HepG2 (cell line): ENCODE results near the gene TPM1. TPM values are rescaled to one million over a fixed set of nuclear protein-coding genes. Genes with fewer than 3 reads are reported as not detected.
A peak's percentile ranks its signal among the peaks of the same experiment; 100 is the strongest.

Source experiments
- FOXK2 ChIP-seq: fragments of 450-650 bp; IDR thresholded peaks from 2 replicates; pipeline ENCODE4 v1.6.1; 2016
- HOXD1 ChIP-seq: sonication (generic); formaldehyde crosslinking; IDR thresholded peaks from 2 replicates; pipeline ENCODE4 v1.5.0; 2020; ENCODE audit warnings: missing genetic modification reagents
- KDM2A ChIP-seq: sonication (generic); formaldehyde crosslinking; IDR thresholded peaks from 2 replicates; pipeline ENCODE4 v1.4.0; 2020; ENCODE audit warnings: low read depth, missing genetic modification reagents, borderline replicate concordance
- MEIS1 ChIP-seq: sonication (generic); formaldehyde crosslinking; IDR thresholded peaks from 2 replicates; pipeline ENCODE4 v1.9.0; 2021; ENCODE audit warnings: mild to moderate bottlenecking, missing genetic modification reagents, moderate library complexity, borderline replicate concordance
- MXD4 ChIP-seq: IDR thresholded peaks from 2 replicates; pipeline ENCODE4 v1.6.1; 2016; ENCODE audit warnings: mild to moderate bottlenecking, missing biosample characterization, missing genetic modification reagents
- RORA ChIP-seq: sonication (generic); formaldehyde crosslinking; IDR thresholded peaks from 2 replicates; pipeline ENCODE4 v1.5.0; 2020; ENCODE audit warnings: mild to moderate bottlenecking, missing genetic modification reagents, moderate library complexity
- TFDP1 ChIP-seq: IDR thresholded peaks from 2 replicates; pipeline ENCODE4 v1.6.1; 2016; ENCODE audit warnings: missing compliant biosample characterization, missing genetic modification reagents, borderline replicate concordance
- ZBTB37 ChIP-seq: sonication (generic); formaldehyde crosslinking; IDR thresholded peaks from 2 replicates; pipeline ENCODE4 v1.4.0; 2020; ENCODE audit warnings: mild to moderate bottlenecking, missing genetic modification reagents
- ZBTB4 ChIP-seq: sonication (generic); formaldehyde crosslinking; IDR thresholded peaks from 2 replicates; pipeline ENCODE4 v1.4.0; 2020; ENCODE audit warnings: missing genetic modification reagents, mild to moderate bottlenecking, borderline replicate concordance
- ZMYM4 ChIP-seq: sonication (generic); formaldehyde crosslinking; IDR thresholded peaks from 2 replicates; pipeline ENCODE4 v1.8.1; 2023; ENCODE audit warnings: mild to moderate bottlenecking, missing genetic modification reagents
- ZNF451 ChIP-seq: sonication (generic); formaldehyde crosslinking; IDR thresholded peaks from 2 replicates; pipeline ENCODE4 v1.5.0; 2020; ENCODE audit warnings: mild to moderate bottlenecking, missing genetic modification reagents
- ZNF563 ChIP-seq: sonication (generic); formaldehyde crosslinking; IDR thresholded peaks from 2 replicates; pipeline ENCODE4 v1.8.0; 2022; ENCODE audit warnings: mild to moderate bottlenecking, moderate library complexity, missing genetic modification reagents
- ZSCAN5A ChIP-seq: sonication (generic); formaldehyde crosslinking; IDR thresholded peaks from 2 replicates; pipeline ENCODE4 v1.8.0; 2022; ENCODE audit warnings: mild to moderate bottlenecking, missing genetic modification reagents, borderline replicate concordance
- polyA plus RNA-seq, 8 experiments: library from polyadenylated mRNA; depleted of rRNA in 3 of 8; stranded (reverse) in 7 of 8; unstranded in 1 of 8; fragments of >200 nt; fragmentation: Illumina TruSeq in 4 of 8; extraction: Trizol in 4 of 8; gene quantifications; 2 replicates each; pipeline versions ENCODE4 v1.2.1 to v1.2.3, GENCODE V29; 2011 to 2016; ENCODE audit warnings: low read depth in 4 of 8, missing spikeins in 1 of 8, mixed read lengths in 1 of 8; ENCODE audit not compliant: insufficient read depth in 1 of 8
- total RNA-seq, 5 experiments: library from RNA; depleted of rRNA; stranded (reverse); fragments of >200 nt; fragmentation: Illumina TruSeq; extraction: Trizol; gene quantifications; 2 replicates each; pipeline ENCODE4 v1.2.3, GENCODE V29; 2016; ENCODE audit warnings: low read depth in 1 of 5
- TF ChIP-seq, protein P1 (sequence below): sonication (generic); formaldehyde crosslinking; IDR thresholded peaks from 2 replicates; pipeline ENCODE4 v1.9.0; 2021; ENCODE audit warnings: missing genetic modification reagents, borderline replicate concordance
- TF ChIP-seq, protein P2 (sequence below), 2 experiments: sonication (generic) in 1 of 2; formaldehyde crosslinking in 1 of 2; IDR thresholded peaks; 2 replicates each; pipeline versions ENCODE4 v1.5.1 to v1.6.1; 2011 to 2020; ENCODE audit warnings: borderline replicate concordance in 1 of 2, low read depth in 1 of 2, low read length in 1 of 2, mild to moderate bottlenecking in 1 of 2, missing genetic modification reagents in 1 of 2, moderate library complexity in 1 of 2
- TF ChIP-seq, protein P3 (sequence below): sonication (generic); formaldehyde crosslinking; IDR thresholded peaks from 2 replicates; pipeline ENCODE4 v1.8.1; 2023; ENCODE audit warnings: mild to moderate bottlenecking, missing genetic modification reagents, borderline replicate concordance

Gene TPM1
- total and polyA plus RNA-seq, 2 of the 13 experiments (the other 11 are each of a cell fraction or from before 2014, with no cell fraction given): 98.9 to 109 TPM

GRCh38 chr15:63048115-63048775, 5.7 kb downstream of the TPM1 start (continued):
- TF ChIP-seq, protein P1, sequence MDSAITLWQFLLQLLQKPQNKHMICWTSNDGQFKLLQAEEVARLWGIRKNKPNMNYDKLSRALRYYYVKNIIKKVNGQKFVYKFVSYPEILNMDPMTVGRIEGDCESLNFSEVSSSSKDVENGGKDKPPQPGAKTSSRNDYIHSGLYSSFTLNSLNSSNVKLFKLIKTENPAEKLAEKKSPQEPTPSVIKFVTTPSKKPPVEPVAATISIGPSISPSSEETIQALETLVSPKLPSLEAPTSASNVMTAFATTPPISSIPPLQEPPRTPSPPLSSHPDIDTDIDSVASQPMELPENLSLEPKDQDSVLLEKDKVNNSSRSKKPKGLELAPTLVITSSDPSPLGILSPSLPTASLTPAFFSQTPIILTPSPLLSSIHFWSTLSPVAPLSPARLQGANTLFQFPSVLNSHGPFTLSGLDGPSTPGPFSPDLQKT (CRISPR knock-in tag): no peak
- TF ChIP-seq RORA (CRISPR knock-in tag) (no peak), TFDP1 (CRISPR knock-in tag) (peak; percentile 85), KDM2A (CRISPR knock-in tag) (no peak; the same call in none of the 2 replicates), ZNF563 (peak; percentile 90), HOXD1 (CRISPR knock-in tag) (no peak), ZNF451 (CRISPR knock-in tag) (peak; percentile 97; the same call in 1 of the 2 replicates), MEIS1 (CRISPR knock-in tag) (no peak; the same call in 1 of the 2 replicates), FOXK2 (no peak), MXD4 (CRISPR knock-in tag) (peak; percentile 76), ZBTB37 (CRISPR knock-in tag) (no peak), ZBTB4 (CRISPR knock-in tag) (no peak), ZSCAN5A (CRISPR knock-in tag) (peak; percentile 58; the same call in 1 of the 2 replicates), ZMYM4 (peak; percentile 86)
- TF ChIP-seq, protein P2, sequence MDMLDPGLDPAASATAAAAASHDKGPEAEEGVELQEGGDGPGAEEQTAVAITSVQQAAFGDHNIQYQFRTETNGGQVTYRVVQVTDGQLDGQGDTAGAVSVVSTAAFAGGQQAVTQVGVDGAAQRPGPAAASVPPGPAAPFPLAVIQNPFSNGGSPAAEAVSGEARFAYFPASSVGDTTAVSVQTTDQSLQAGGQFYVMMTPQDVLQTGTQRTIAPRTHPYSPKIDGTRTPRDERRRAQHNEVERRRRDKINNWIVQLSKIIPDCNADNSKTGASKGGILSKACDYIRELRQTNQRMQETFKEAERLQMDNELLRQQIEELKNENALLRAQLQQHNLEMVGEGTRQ (IDR thresholded peaks at IDR 0.05; ENCODE audit: low read depth, low read length): no peak
- TF ChIP-seq, protein P2 (CRISPR knock-in tag; IDR thresholded peaks at IDR 0.05; ENCODE audit: borderline replicate concordance): peak; percentile 34; the same call in 1 of the 2 replicates
- TF ChIP-seq, protein P3, sequence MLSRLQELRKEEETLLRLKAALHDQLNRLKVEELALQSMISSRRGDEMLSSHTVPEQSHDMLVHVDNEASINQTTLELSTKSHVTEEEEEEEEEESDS (CRISPR knock-in tag): peak; percentile 77
